Heart left ventricle (tissue), 13 donors: ENCODE results near the gene GNG7.

Experiments used
- CTCF ChIP-seq, 12 donors: fragments of 200-600 bp; sonication (generic) in 4 of 12; IDR thresholded peaks; one replicate each; pipeline versions ENCODE4 v1.5.0 to v1.8.0; 2018 to 2022; ENCODE audit warnings: antibody characterized with exemption in 12 of 12, mild to moderate bottlenecking in 5 of 12
- POLR2A ChIP-seq, 2 donors: fragments of 450-650 bp; IDR thresholded peaks; one replicate each; pipeline ENCODE4 v1.6.1; 2017; ENCODE audit warnings: antibody characterized with exemption in 2 of 2, mild to moderate bottlenecking in 2 of 2, moderate library complexity in 2 of 2
- donor health status: ischemic (EF 13 %, LVEDD 7.1; RV severe dilation, severe dysfunction).
- donor health status: DM: no; HTN: yes; CAD: no.
- donor health status: DM: no; HTN: no; CAD: no.
- donor health status: ischemic (EF 25% LVEDD 6.9; RV normal size, moderate dysfunction).
- donor health status: ischemic (EF 25% LVEDD 5.7; RV mildly dilated, moderate dysfunction).
- donor health status: ischemic (EF 35%, LVEDD 5.7; RV mildly dilated, moderate dysfunction).
- donor health status: nonischemic (EF 11% LVEDD 7.7; RV severe dilation, severe dysfunction).
- donor health status: DM: yes; HTN: yes; CAD: no.
- donor health status: PGD.
- donor health status: ischemic (EF 29% LVEDD 5.4; RV normal size, mild dysfunction).
- donor health status: nonischemic (EF 23%, LVEDD 6.1; RV moderate dilation, normal function).

- TF ChIP-seq POLR2A (IDR thresholded peaks at IDR 0.05) = no peak
- no peak for TF ChIP-seq CTCF (IDR thresholded peaks at IDR 0.05)
Observed at GRCh38 chr19:2629491-2630351, 72.8 kb downstream of the GNG7 start.
